Measurements from ENCODE around the gene HJURP. TPM values are rescaled to one million over a fixed set of nuclear protein-coding genes. Genes with fewer than 3 reads are reported as not detected.

HJURP gene
- total RNA-seq, 1 donor from 2014 or later, result 45.6 TPM

GRCh38 chr2:233820774-233821105 is 33.6 kb downstream of the HJURP start:
- Mint-ChIP-seq H3K4me3 (no peak overlapping the region), H3K9me3 (no peaks in the 10 kb centered on the region), H3K36me3 (ENCODE audit: low read depth) (no peaks in the 10 kb centered on the region), H3K27me3 (peaks cover 13% of the 10 kb centered on the region), H3K4me1 (no peaks in the 10 kb centered on the region), H3K27ac (no peak overlapping the region)
- intact Hi-C loops (cut with micrococcal nuclease), result no loop called here
- DNase-seq, result no peak

- H3K27me3 Mint-ChIP-seq, result peaks cover 8% of the 10 kb centered on the region
- H3K4me3 Mint-ChIP-seq, result no peak overlapping the region
- no peak for DNase-seq
- H3K9me3 Mint-ChIP-seq, result no peaks in the 10 kb centered on the region
- intact Hi-C loops (cut with micrococcal nuclease), result no loop called here
- H3K27ac Mint-ChIP-seq, result no peak overlapping the region
- no peaks in the 10 kb centered on the region for H3K4me1 Mint-ChIP-seq
- H3K36me3 Mint-ChIP-seq (ENCODE audit: low read depth), result no peaks in the 10 kb centered on the region
Observed at GRCh38 chr2:233819884-233820773, 34.2 kb downstream of the HJURP start.

GRCh38 chr2:233818639-233819621 is 35.4 kb downstream of the HJURP start:
- H3K27me3 Mint-ChIP-seq, result peaks cover 8% of the 10 kb centered on the region
- no peaks in the 10 kb centered on the region for H3K36me3 Mint-ChIP-seq (ENCODE audit: low read depth)
- no peak overlapping the region for H3K4me3 Mint-ChIP-seq

GRCh38 chr2:233817995-233818638 is 36.2 kb downstream of the HJURP start:
- intact Hi-C loops (cut with micrococcal nuclease), result no loop called here
- H3K27ac Mint-ChIP-seq, result no peak overlapping the region
- no peaks in the 10 kb centered on the region for H3K9me3 Mint-ChIP-seq
- DNase-seq, result no peak
- H3K36me3 Mint-ChIP-seq (ENCODE audit: low read depth), result no peaks in the 10 kb centered on the region
- no peaks in the 10 kb centered on the region for H3K4me1 Mint-ChIP-seq
- no peak overlapping the region for H3K4me3 Mint-ChIP-seq
- H3K27me3 Mint-ChIP-seq, result peaks cover 10% of the 10 kb centered on the region

More at GRCh38 chr2:233818639-233819621, 35.4 kb downstream of the HJURP start:
- intact Hi-C loops (cut with micrococcal nuclease), result no loop called here
- no peak overlapping the region for H3K27ac Mint-ChIP-seq
- no peaks in the 10 kb centered on the region for H3K9me3 Mint-ChIP-seq
- no peaks in the 10 kb centered on the region for H3K4me1 Mint-ChIP-seq
- DNase-seq, result no peak

GRCh38 chr2:233817361-233817911 is 36.9 kb downstream of the HJURP start:
- intact Hi-C loops (cut with micrococcal nuclease), result no loop called here
- Mint-ChIP-seq H3K9me3 (no peaks in the 10 kb centered on the region), H3K36me3 (ENCODE audit: low read depth) (no peaks in the 10 kb centered on the region), H3K4me1 (no peaks in the 10 kb centered on the region), H3K27ac (no peak overlapping the region), H3K4me3 (no peak overlapping the region), H3K27me3 (peaks cover 10% of the 10 kb centered on the region)
- no peak for DNase-seq

- no peak overlapping the region for H3K27ac Mint-ChIP-seq
- no peak for DNase-seq
- intact Hi-C loops (cut with micrococcal nuclease), result no loop called here
- peaks cover 10% of the 10 kb centered on the region for H3K27me3 Mint-ChIP-seq
- no peaks in the 10 kb centered on the region for H3K4me1 Mint-ChIP-seq
- H3K4me3 Mint-ChIP-seq, result no peak overlapping the region
- no peaks in the 10 kb centered on the region for H3K36me3 Mint-ChIP-seq (ENCODE audit: low read depth)
- no peaks in the 10 kb centered on the region for H3K9me3 Mint-ChIP-seq
Observed at GRCh38 chr2:233816771-233817170, 37.6 kb downstream of the HJURP start.

- H3K4me1 Mint-ChIP-seq, result no peaks in the 10 kb centered on the region
- H3K36me3 Mint-ChIP-seq (ENCODE audit: low read depth), result no peaks in the 10 kb centered on the region
- H3K27me3 Mint-ChIP-seq, result peaks cover 10% of the 10 kb centered on the region
- no peak for DNase-seq
- no peaks in the 10 kb centered on the region for H3K9me3 Mint-ChIP-seq
- no peak overlapping the region for H3K4me3 Mint-ChIP-seq
- intact Hi-C loops (cut with micrococcal nuclease), result no loop called here
- no peak overlapping the region for H3K27ac Mint-ChIP-seq
Observed at GRCh38 chr2:233816334-233816733, 38.0 kb downstream of the HJURP start.

GRCh38 chr2:233815861-233816260 is 38.5 kb downstream of the HJURP start:
- Mint-ChIP-seq H3K27ac (no peak overlapping the region), H3K27me3 (peaks cover 10% of the 10 kb centered on the region), H3K4me1 (no peaks in the 10 kb centered on the region), H3K36me3 (ENCODE audit: low read depth) (no peaks in the 10 kb centered on the region), H3K4me3 (no peak overlapping the region), H3K9me3 (no peaks in the 10 kb centered on the region)
- intact Hi-C loops (cut with micrococcal nuclease), result no loop called here
- DNase-seq, result no peak

- Mint-ChIP-seq H3K4me1 (no peaks in the 10 kb centered on the region), H3K27me3 (peaks cover 12% of the 10 kb centered on the region), H3K36me3 (ENCODE audit: low read depth) (no peaks in the 10 kb centered on the region), H3K9me3 (no peaks in the 10 kb centered on the region), H3K4me3 (no peak overlapping the region), H3K27ac (no peak overlapping the region)
- DNase-seq, result no peak
- intact Hi-C loops (cut with micrococcal nuclease), result no loop called here
Observed at GRCh38 chr2:233814056-233814835, 40.1 kb downstream of the HJURP start.

- DNase-seq, result no peak
- H3K27ac Mint-ChIP-seq, result no peak overlapping the region
- no peak overlapping the region for H3K4me3 Mint-ChIP-seq
- H3K9me3 Mint-ChIP-seq, result no peaks in the 10 kb centered on the region
- intact Hi-C loops (cut with micrococcal nuclease), result no loop called here
- H3K4me1 Mint-ChIP-seq, result no peaks in the 10 kb centered on the region
- H3K27me3 Mint-ChIP-seq, result peaks cover 12% of the 10 kb centered on the region
- no peaks in the 10 kb centered on the region for H3K36me3 Mint-ChIP-seq (ENCODE audit: low read depth)
Observed at GRCh38 chr2:233813236-233814055, 40.9 kb downstream of the HJURP start.

GRCh38 chr2:233811732-233812131 is 42.6 kb downstream of the HJURP start:
- Mint-ChIP-seq H3K27me3 (peaks cover 12% of the 10 kb centered on the region), H3K36me3 (ENCODE audit: low read depth) (no peaks in the 10 kb centered on the region), H3K4me1 (no peaks in the 10 kb centered on the region), H3K9me3 (no peaks in the 10 kb centered on the region), H3K4me3 (no peak overlapping the region), H3K27ac (no peak overlapping the region)
- intact Hi-C loops (cut with micrococcal nuclease), result no loop called here
- DNase-seq, result no peak

GRCh38 chr2:233811087-233811486 is 43.2 kb downstream of the HJURP start:
- no peak for DNase-seq
- Mint-ChIP-seq H3K27ac (no peak overlapping the region), H3K36me3 (ENCODE audit: low read depth) (no peaks in the 10 kb centered on the region), H3K4me1 (no peaks in the 10 kb centered on the region), H3K27me3 (peaks cover 9% of the 10 kb centered on the region), H3K4me3 (no peak overlapping the region), H3K9me3 (no peaks in the 10 kb centered on the region)
- intact Hi-C loops (cut with micrococcal nuclease), result no loop called here
